HCT116 (cell line): ENCODE measurements around the gene APLN. TPM values are rescaled to one million over a fixed set of nuclear protein-coding genes. Genes with fewer than 3 reads are reported as not detected.

Experiments used
- ATAC-seq: fragments of 200-7000 bp; cut with Tn5 transposase; 2 replicates; pipeline ENCODE4 v1.9.1; 2020; ENCODE audit warnings: mild to moderate bottlenecking, moderate library complexity
- BruUV-seq: library from RNA; stranded (reverse); fragments of 400-500 nt; replicated peaks from 2 replicates; lab custom pipeline; 2021; lab: Mats Ljungman, UMichigan
- CTCF ChIA-PET: fragments of 300-600 bp; sonication (Branson Sonifier 250); formaldehyde crosslinking; loops from one replicate; lab custom pipeline; 2021; ENCODE audit warnings: antibody characterized with exemption; lab: Charles Lee
- POLR2A ChIA-PET: fragments of 300-600, 350-600 bp; sonication (Branson Sonifier 250); formaldehyde crosslinking; loops from one replicate; lab custom pipeline; 2021; ENCODE audit warnings: antibody characterized with exemption; lab: Charles Lee
- RAD21 ChIA-PET, 2 experiments: fragments of 300-600 bp; sonication (Branson Sonifier 250); formaldehyde crosslinking; loops; one replicate each; lab custom pipeline; 2023; ENCODE audit warnings: low total read pairs in 2 of 2; ENCODE audit not compliant: uncharacterized antibody in 2 of 2, unreplicated experiment in 2 of 2, low non-redundant PET in 1 of 2; lab: Charles Lee
- DNase-seq: peaks from one replicate; pipeline ENCODE4 v3.0.0-alpha.2; 2010; ENCODE audit warnings: low read depth, low spot score
- H2AFZ ChIP-seq: fragments of 200-600 bp; shearing (Covaris generic), sonication (generic); 2 replicates; pipeline ENCODE4 v1.6.1; 2017; ENCODE audit warnings: low read depth, mixed run types, mixed read lengths, antibody characterized with exemption, low read length; ENCODE audit not compliant: poor library complexity, severe bottlenecking
- H3K27ac ChIP-seq: 2 replicates; pipeline ENCODE4 v1.5.1; 2012; ENCODE audit warnings: low read depth, low read length
- H3K27me3 ChIP-seq: fragments of 200-600 bp; sonication (generic); 2 replicates; pipeline ENCODE4 v1.6.1; 2016; ENCODE audit warnings: mixed run types, low read length, mixed read lengths; ENCODE audit not compliant: insufficient read depth
- H3K36me3 ChIP-seq, 2 experiments: fragments of 200-500 bp in 1 of 2; fragments of 200-600 bp in 1 of 2; sonication (Bioruptor generic) in 1 of 2; sonication (generic) in 1 of 2; 2 replicates each; pipeline versions ENCODE4 v1.5.1 to v1.6.1; 2014 to 2016; ENCODE audit warnings: low read length in 2 of 2, inconsistent platforms in 1 of 2, mixed read lengths in 1 of 2, mixed run types in 1 of 2; ENCODE audit not compliant: insufficient read depth in 2 of 2, control insufficient read depth in 1 of 2
- H3K4me1 ChIP-seq, 2 experiments: fragments of 200-600 bp in 1 of 2; sonication (generic) in 1 of 2; 2 replicates each; pipeline versions ENCODE4 v1.5.1 to v1.6.1; 2012 to 2017; ENCODE audit warnings: low read length in 2 of 2, inconsistent platforms in 1 of 2, mild to moderate bottlenecking in 1 of 2, mixed read lengths in 1 of 2, mixed run types in 1 of 2, moderate library complexity in 1 of 2; ENCODE audit not compliant: insufficient read depth in 2 of 2, control insufficient read depth in 1 of 2
- H3K4me2 ChIP-seq: fragments of 200-600 bp; sonication (generic); 2 replicates; pipeline ENCODE4 v1.6.1; 2017; ENCODE audit warnings: mixed run types, low read length, mixed read lengths
- H3K4me3 ChIP-seq, 2 experiments: fragments of 200-600 bp in 1 of 2; sonication (generic) in 1 of 2; replicated peaks in 1 of 2; 2 replicates each; pipeline ENCODE4 v1.5.1; 2011 to 2016; ENCODE audit warnings: low read length in 2 of 2, control low read depth in 1 of 2, low read depth in 1 of 2, mild to moderate bottlenecking in 1 of 2, mixed read lengths in 1 of 2, mixed run types in 1 of 2
- H3K79me2 ChIP-seq: fragments of 200-600 bp; sonication (generic); 2 replicates; pipeline ENCODE4 v1.6.1; 2017; ENCODE audit warnings: mild to moderate bottlenecking, mixed run types, low read length, moderate library complexity, mixed read lengths; ENCODE audit not compliant: insufficient read depth
- H3K9ac ChIP-seq: fragments of 200-600 bp; sonication (generic); 2 replicates; pipeline ENCODE4 v1.6.1; 2016; ENCODE audit warnings: low read length, mixed read lengths
- H3K9me2 ChIP-seq: fragments of 200-600 bp; sonication (generic), shearing (Covaris generic); 2 replicates; pipeline ENCODE4 v1.6.1; 2017; ENCODE audit warnings: mixed run types, mild to moderate bottlenecking, moderate library complexity; ENCODE audit not compliant: insufficient read depth
- H3K9me3 ChIP-seq, 2 experiments: fragments of 200-500 bp in 1 of 2; fragments of 200-600 bp in 1 of 2; sonication (Bioruptor generic) in 1 of 2; sonication (generic) in 1 of 2; 2 replicates each; pipeline ENCODE4 v1.6.1; 2014 to 2017; ENCODE audit warnings: low read length in 2 of 2, mixed read lengths in 2 of 2, inconsistent platforms in 1 of 2, low read depth in 1 of 2, mild to moderate bottlenecking in 1 of 2, mixed run types in 1 of 2, moderate library complexity in 1 of 2; ENCODE audit not compliant: control insufficient read depth in 1 of 2, insufficient read depth in 1 of 2
- H4K20me1 ChIP-seq: fragments of 200-600 bp; sonication (generic), shearing (Covaris generic); 2 replicates; pipeline ENCODE4 v1.6.1; 2017; ENCODE audit warnings: mixed run types, mild to moderate bottlenecking, moderate library complexity; ENCODE audit not compliant: insufficient read depth
- CTCF ChIP-seq, 3 experiments: fragments of 200-600 bp in 1 of 3; sonication (generic) in 1 of 3; IDR thresholded peaks in 2 of 3; conservative IDR thresholded peaks in 1 of 3; 2 replicates each; pipeline ENCODE4 v1.5.1; 2012 to 2017; ENCODE audit warnings: low read depth in 2 of 3, low read length in 2 of 3, antibody characterized with exemption in 1 of 3, borderline replicate concordance in 1 of 3, control low read depth in 1 of 3, mild to moderate bottlenecking in 1 of 3, mixed read lengths in 1 of 3, mixed run types in 1 of 3, moderate library complexity in 1 of 3; ENCODE audit not compliant: insufficient read depth in 1 of 3
- EZH2phosphoT487 ChIP-seq: fragments of 200-600 bp; IDR thresholded peaks from 2 replicates; pipeline ENCODE4 v1.6.1; 2018; ENCODE audit warnings: antibody characterized with exemption, borderline replicate concordance
- POLR2A ChIP-seq: IDR thresholded peaks from 2 replicates; pipeline ENCODE4 v1.7.0; 2011; ENCODE audit warnings: borderline replicate concordance; ENCODE audit not compliant: insufficient read depth, insufficient read length; ENCODE audit errors: extremely low read depth
- POLR2AphosphoS5 ChIP-seq: IDR thresholded peaks from 2 replicates; pipeline ENCODE4 v1.6.1; 2011; ENCODE audit warnings: mild to moderate bottlenecking, low read depth, low read length, moderate library complexity
- ZFX ChIP-seq: fragments of 450-650 bp; IDR thresholded peaks from 2 replicates; pipeline ENCODE4 v1.6.1; 2017
- ZNF274 ChIP-seq: fragments of 200-500 bp; sonication (Bioruptor generic); IDR thresholded peaks from 2 replicates; pipeline ENCODE4 v1.6.1; 2014; ENCODE audit warnings: mild to moderate bottlenecking, low read depth, low read length, inconsistent platforms
- intact Hi-C: fragments of 100-400 bp; cut with micrococcal nuclease; formaldehyde crosslinking; loops from 2 replicates; pipeline ENCODE4 v1.10.0; 2022
- total RNA-seq: library from RNA; stranded (reverse); gene quantifications from one replicate; pipeline ENCODE4 v1.2.1, GENCODE V29; 2021; ENCODE audit not compliant: unreplicated experiment
- TF ChIP-seq, protein P1 (sequence below): IDR thresholded peaks from 2 replicates; pipeline ENCODE4 v1.6.1; 2012

The APLN gene
- total RNA-seq, 1 experiment from 2014 or later, result 0.22 TPM

DNA sequence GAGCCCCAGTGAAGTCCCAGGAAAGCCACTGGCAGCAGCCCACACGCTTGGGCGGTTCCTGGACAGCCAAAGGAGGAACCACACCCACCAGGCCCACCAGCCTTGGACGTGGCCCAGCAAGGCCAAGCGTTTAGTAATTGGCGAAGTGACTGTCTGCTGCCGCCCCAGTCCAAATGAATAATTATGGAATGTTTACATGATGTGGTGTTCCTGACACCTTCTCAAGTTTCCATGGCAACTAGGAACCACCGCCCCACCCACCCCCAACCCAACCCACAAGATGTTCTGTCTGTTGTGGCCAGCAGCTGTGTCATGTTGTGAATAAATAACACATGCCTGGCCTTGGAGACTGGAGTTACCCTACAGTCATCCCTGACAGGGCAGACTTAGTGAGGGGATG is 22.3 kb downstream of the APLN start:
- H4K20me1 ChIP-seq, result no peaks in the 10 kb centered on the region
- BruUV-seq, result no TSS peak
- no peaks in the 10 kb centered on the region for H3K36me3 ChIP-seq
- no peak overlapping the region for H3K27ac ChIP-seq
- no peak overlapping the region for H3K4me2 ChIP-seq
- intact Hi-C loops, result no loop called here
- peaks cover 0 to 3% of the 10 kb centered on the region in 2 experiments; a peak in 1 of 4 replicates for H3K4me1 ChIP-seq
- RAD21 ChIA-PET, result no interaction called here
- H3K9ac ChIP-seq, result no peak overlapping the region
- H3K79me2 ChIP-seq, result no peaks in the 10 kb centered on the region
- no peaks in the 10 kb centered on the region for H3K9me3 ChIP-seq
- TF ChIP-seq ZFX (no peak), POLR2A (no peak), EZH2phosphoT487 (no peak), ZNF274 (no peak), CTCF (IDR thresholded peaks at IDR 0.05 in 2 of 3, conservative IDR thresholded peaks at IDR 0.05 in 1 of 3; ENCODE audit: borderline replicate concordance in 1 of 3, insufficient read depth in 1 of 3, low read depth in 2 of 3, low read length in 2 of 3) (no peak)
- TF ChIP-seq, protein P1, sequence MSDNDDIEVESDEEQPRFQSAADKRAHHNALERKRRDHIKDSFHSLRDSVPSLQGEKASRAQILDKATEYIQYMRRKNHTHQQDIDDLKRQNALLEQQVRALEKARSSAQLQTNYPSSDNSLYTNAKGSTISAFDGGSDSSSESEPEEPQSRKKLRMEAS, result no peak
- TF ChIP-seq, all 23 proteins: peak for 0
- ChIA-PET POLR2A (no interaction called here), CTCF (no interaction called here)
- Histone ChIP-seq H2AFZ (no peak overlapping the region), H3K9me2 (no peaks in the 10 kb centered on the region), H3K4me3 (no peak overlapping the region), H3K27me3 (no peaks in the 10 kb centered on the region)
- no peak for ATAC-seq
- DNase-seq, result no peak

DNA sequence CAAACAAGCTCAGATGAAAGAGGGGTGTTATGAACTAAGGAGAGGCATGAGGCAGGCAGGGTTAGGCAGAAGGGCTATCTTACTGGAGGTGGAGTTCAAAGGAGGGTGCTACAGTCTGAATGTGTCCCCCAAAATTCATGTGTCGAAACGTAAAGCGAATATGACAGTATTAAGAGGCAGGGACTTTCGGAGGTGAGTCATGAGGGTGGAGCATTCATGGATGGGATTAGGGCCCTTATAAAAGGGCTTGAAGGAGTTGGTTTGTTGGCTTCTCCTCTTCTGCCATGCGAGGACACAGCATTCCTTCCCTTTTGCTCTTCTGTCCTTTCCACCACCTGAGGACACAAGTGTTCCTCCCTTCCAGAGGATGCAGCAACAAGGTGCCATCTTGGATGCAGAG is 22.9 kb downstream of the APLN start:
- ChIA-PET POLR2A (no interaction called here), CTCF (no interaction called here), RAD21 (no interaction called here)
- no peaks in the 10 kb centered on the region for H3K9me2 ChIP-seq
- no peak for ATAC-seq
- no peaks in the 10 kb centered on the region for H3K36me3 ChIP-seq
- H3K9ac ChIP-seq, result no peak overlapping the region
- H3K79me2 ChIP-seq, result no peaks in the 10 kb centered on the region
- no peak overlapping the region for H3K27ac ChIP-seq
- H2AFZ ChIP-seq, result no peak overlapping the region
- H3K4me2 ChIP-seq, result no peak overlapping the region
- no peaks in the 10 kb centered on the region for H3K9me3 ChIP-seq
- H3K4me3 ChIP-seq, result no peak overlapping the region
- DNase-seq, result no peak
- H4K20me1 ChIP-seq, result no peaks in the 10 kb centered on the region
- intact Hi-C loops, result no loop called here
- H3K4me1 ChIP-seq, result no peaks in the 10 kb centered on the region
- no peaks in the 10 kb centered on the region for H3K27me3 ChIP-seq
- TF ChIP-seq POLR2AphosphoS5, result no peak
- no TSS peak for BruUV-seq
